H9 (cell line): ENCODE measurements around the gene RELL1. TPM values are rescaled to one million over a fixed set of nuclear protein-coding genes. Genes with fewer than 3 reads are reported as not detected.

Experiments
- DNase-seq: peaks from one replicate; pipeline ENCODE4 v3.0.0-alpha.2; 2017
- H2AFZ ChIP-seq: one replicate; pipeline ENCODE4 v1.6.1; 2013; ENCODE audit warnings: mild to moderate bottlenecking, low read length, control low read depth, moderate library complexity
- H2AK5ac ChIP-seq: 2 replicates; pipeline ENCODE4 v1.6.1; 2013; ENCODE audit warnings: low read length, control low read depth, mixed read lengths; ENCODE audit not compliant: insufficient read length
- H2BK120ac ChIP-seq: one replicate; pipeline ENCODE4 v1.6.1; 2013; ENCODE audit warnings: low read depth, mild to moderate bottlenecking, low read length, control low read depth, inconsistent platforms; ENCODE audit not compliant: poor library complexity, severe bottlenecking
- H2BK12ac ChIP-seq: 2 replicates; pipeline ENCODE4 v1.6.1; 2013; ENCODE audit warnings: low read length, control low read depth, mixed read lengths, low read depth; ENCODE audit not compliant: insufficient read length
- H2BK15ac ChIP-seq: 2 replicates; pipeline ENCODE4 v1.6.1; 2013; ENCODE audit warnings: low read depth, low read length, control low read depth
- H2BK20ac ChIP-seq: one replicate; pipeline ENCODE4 v1.6.1; 2013; ENCODE audit warnings: low read depth, mild to moderate bottlenecking, low read length, control low read depth, inconsistent platforms; ENCODE audit not compliant: poor library complexity, severe bottlenecking
- H2BK5ac ChIP-seq: 2 replicates; pipeline ENCODE4 v1.6.1; 2013; ENCODE audit warnings: low read length, control low read depth, mixed read lengths; ENCODE audit not compliant: insufficient read length
- H3K14ac ChIP-seq: 2 replicates; pipeline ENCODE4 v1.6.1; 2013; ENCODE audit warnings: low read length, control low read depth; ENCODE audit not compliant: insufficient read depth
- H3K18ac ChIP-seq: 2 replicates; pipeline ENCODE4 v1.6.1; 2013; ENCODE audit warnings: low read depth, mild to moderate bottlenecking, mixed read lengths, low read length, control low read depth; ENCODE audit not compliant: insufficient read length
- H3K23ac ChIP-seq: 2 replicates; pipeline ENCODE4 v1.6.1; 2013; ENCODE audit warnings: low read length, control low read depth, mixed read lengths, low read depth; ENCODE audit not compliant: insufficient read length
- H3K23me2 ChIP-seq: 2 replicates; pipeline ENCODE4 v1.6.1; 2013; ENCODE audit warnings: low read depth, mild to moderate bottlenecking, mixed read lengths, low read length, control low read depth; ENCODE audit not compliant: insufficient read length, poor library complexity, severe bottlenecking
- H3K27ac ChIP-seq: 2 replicates; pipeline ENCODE4 v1.5.1; 2013; ENCODE audit warnings: low read length, control low read depth, mixed read lengths, low read depth; ENCODE audit not compliant: insufficient read length
- H3K27me3 ChIP-seq: 2 replicates; pipeline ENCODE4 v1.6.1; 2013; ENCODE audit warnings: low read length, control low read depth, inconsistent platforms; ENCODE audit not compliant: insufficient read depth
- H3K4ac ChIP-seq: 2 replicates; pipeline ENCODE4 v1.6.1; 2013; ENCODE audit warnings: low read depth, mild to moderate bottlenecking, control low read depth, inconsistent platforms, low read length, moderate library complexity
- H3K4me1 ChIP-seq: 2 replicates; pipeline ENCODE4 v1.6.1; 2013; ENCODE audit warnings: low read length, control low read depth, inconsistent platforms; ENCODE audit not compliant: insufficient read depth
- H3K4me2 ChIP-seq: 2 replicates; pipeline ENCODE4 v1.6.1; 2013; ENCODE audit warnings: low read length, control low read depth, mixed read lengths; ENCODE audit not compliant: insufficient read length, insufficient read depth
- H3K56ac ChIP-seq: 2 replicates; pipeline ENCODE4 v1.6.1; 2013; ENCODE audit warnings: low read depth, mild to moderate bottlenecking, mixed read lengths, low read length, control low read depth; ENCODE audit not compliant: insufficient read length
- H3K79me1 ChIP-seq: 2 replicates; pipeline ENCODE4 v1.6.1; 2013; ENCODE audit warnings: low read depth, mild to moderate bottlenecking, moderate library complexity, low read length, control low read depth, inconsistent platforms; ENCODE audit not compliant: insufficient read depth, poor library complexity, severe bottlenecking
- H3K79me2 ChIP-seq: 2 replicates; pipeline ENCODE4 v1.6.1; 2013; ENCODE audit warnings: low read length, control low read depth, inconsistent platforms; ENCODE audit not compliant: insufficient read depth
- H3K9ac ChIP-seq: 2 replicates; pipeline ENCODE4 v1.6.1; 2013; ENCODE audit warnings: low read length, control low read depth, mixed read lengths; ENCODE audit not compliant: insufficient read length; ENCODE audit errors: extremely low read depth
- H3K9me3 ChIP-seq: one replicate; pipeline ENCODE4 v1.6.1; 2013; ENCODE audit warnings: low read depth, low read length, inconsistent platforms; ENCODE audit not compliant: control insufficient read depth
- H3T11ph ChIP-seq: one replicate; pipeline ENCODE4 v1.6.1; 2013; ENCODE audit warnings: mild to moderate bottlenecking, low read length, control low read depth, inconsistent platforms
- H4K20me1 ChIP-seq: one replicate; pipeline ENCODE4 v1.6.1; 2013; ENCODE audit not compliant: control insufficient read depth, insufficient read length, insufficient read depth
- H4K5ac ChIP-seq: 2 replicates; pipeline ENCODE4 v1.6.1; 2013; ENCODE audit warnings: low read depth, mild to moderate bottlenecking, mixed read lengths, low read length, control low read depth; ENCODE audit not compliant: insufficient read length
- H4K8ac ChIP-seq: replicated peaks from 2 replicates; pipeline ENCODE4 v1.6.1; 2013; ENCODE audit warnings: low read length, control low read depth, mixed read lengths, low read depth; ENCODE audit not compliant: insufficient read length
- H4K91ac ChIP-seq: 2 replicates; pipeline ENCODE4 v1.6.1; 2013; ENCODE audit warnings: low read depth, mild to moderate bottlenecking, moderate library complexity, mixed read lengths, low read length, control low read depth; ENCODE audit not compliant: insufficient read length
- H3K27ac Mint-ChIP-seq, 3 experiments: 2 replicates in 2 of 3; 3 replicates in 1 of 3; pipeline ENCODE4 v1.8.0; 2020 to 2021; ENCODE audit warnings: mixed read lengths in 3 of 3, mild to moderate bottlenecking in 1 of 3, moderate library complexity in 1 of 3
- H3K27me3 Mint-ChIP-seq: 2 replicates; pipeline ENCODE4 v1.8.0; 2021; ENCODE audit warnings: low read depth, mild to moderate bottlenecking, moderate library complexity, mixed read lengths
- H3K36me3 Mint-ChIP-seq, 3 experiments: 2 replicates in 2 of 3; 3 replicates in 1 of 3; pipeline ENCODE4 v1.8.0; 2020 to 2021; ENCODE audit warnings: low read depth in 3 of 3, mixed read lengths in 3 of 3; ENCODE audit not compliant: insufficient read depth in 1 of 3
- H3K4me1 Mint-ChIP-seq, 2 experiments: 2 replicates each; pipeline ENCODE4 v1.8.0; 2020; ENCODE audit warnings: mixed read lengths in 2 of 2
- H3K4me3 Mint-ChIP-seq, 2 experiments: 2 replicates in 1 of 2; 3 replicates in 1 of 2; pipeline ENCODE4 v1.8.0; 2020 to 2021; ENCODE audit warnings: mild to moderate bottlenecking in 2 of 2, mixed read lengths in 2 of 2, moderate library complexity in 1 of 2
- H3K9me3 Mint-ChIP-seq, 2 experiments: 2 replicates in 1 of 2; 3 replicates in 1 of 2; pipeline ENCODE4 v1.8.0; 2020; ENCODE audit warnings: mild to moderate bottlenecking in 2 of 2, mixed read lengths in 2 of 2, moderate library complexity in 1 of 2
- CTCF ChIP-seq: fragments of 200-600 bp; sonication (generic); conservative IDR thresholded peaks from 3 replicates; pipeline ENCODE4 v1.8.0; 2021; ENCODE audit warnings: antibody characterized with exemption, mild to moderate bottlenecking
- WGBS: extraction: QIAGEN DNeasy Blood & Tissue Kit; methylation state at CpG from one replicate; pipeline ENCODE4 v1.1.7; 2013; ENCODE audit warnings: missing lambda C conversion rate, low lambda C conversion rate, mixed read lengths; ENCODE audit not compliant: insufficient read length; ENCODE audit errors: extremely low coverage; 5-methylcytosine and 5-hydroxymethylcytosine counted together
- total RNA-seq: library from RNA; stranded (reverse); gene quantifications from 2 replicates; pipeline ENCODE4 v1.2.1, GENCODE V29; 2021

Gene RELL1
- total RNA-seq, 1 experiment from 2014 or later: 10.8 TPM

- Mint-ChIP-seq H3K4me3 (no peak overlapping the region), H3K4me1 (peaks cover 12 to 17% of the 10 kb centered on the region in 2 experiments), H3K36me3 (no peaks in the 10 kb centered on the region; a peak in 1 of 7 replicates), H3K9me3 (no peaks in the 10 kb centered on the region), H3K27ac (no peak overlapping the region), H3K27me3 (peaks cover 2% of the 10 kb centered on the region; the same call in 1 of the 2 replicates)
- H3K18ac ChIP-seq: no peak overlapping the region
- H4K91ac ChIP-seq: no peak overlapping the region
- DNase-seq: no peak
- no peak overlapping the region for H3K4ac ChIP-seq
- no peak overlapping the region for H3K4me2 ChIP-seq
- H3K79me1 ChIP-seq: no peaks in the 10 kb centered on the region
- WGBS: no CpG with 5 or more reads among the region's 9 CpGs
- no peak overlapping the region for H3K56ac ChIP-seq
- no peak overlapping the region for H3K14ac ChIP-seq
- no peak overlapping the region for H2AK5ac ChIP-seq
- H2BK120ac ChIP-seq: no peak overlapping the region
- TF ChIP-seq CTCF: no peak
- H2BK15ac ChIP-seq: no peak overlapping the region
- H3K9me3 ChIP-seq: no peaks in the 10 kb centered on the region
- H3K79me2 ChIP-seq: no peaks in the 10 kb centered on the region
- no peak overlapping the region for H2BK12ac ChIP-seq
- no peaks in the 10 kb centered on the region for H3K23me2 ChIP-seq
- no peak overlapping the region for H2AFZ ChIP-seq
- no peaks in the 10 kb centered on the region; the same call in 1 of the 2 replicates for H3K27me3 ChIP-seq
- H4K5ac ChIP-seq: no peak overlapping the region
- H3T11ph ChIP-seq: no peak overlapping the region
- H2BK5ac ChIP-seq: no peak overlapping the region
- H2BK20ac ChIP-seq: no peak overlapping the region
- H3K9ac ChIP-seq: no peak overlapping the region
- no peak overlapping the region for H4K8ac ChIP-seq
- no peaks in the 10 kb centered on the region for H4K20me1 ChIP-seq
- no peaks in the 10 kb centered on the region; the same call in 1 of the 2 replicates for H3K4me1 ChIP-seq
- H3K23ac ChIP-seq: no peak overlapping the region
- no peak overlapping the region for H3K27ac ChIP-seq
Measured at GRCh38 chr4:37588150-37588549, 98.0 kb downstream of the RELL1 start.
